RWPE2 (cell line): ENCODE data around the gene SEPTIN2.
"Not testable (repeated sequence)": the region's sequence is repeated elsewhere in the genome, so short reads cannot be mapped to it uniquely, and the experiment has no call there.

Source experiments
- ATAC-seq: fragments of 200-7000 bp; cut with Tn5 transposase; 3 replicates; pipeline ENCODE4 v1.9.1; 2021; ENCODE audit warnings: low read depth
- DNase-seq: peaks from one replicate; pipeline ENCODE4 v3.0.0-alpha.2; 2020; ENCODE audit warnings: low spot score
- H3K27ac ChIP-seq: fragments of 450-650 bp; 2 replicates; pipeline ENCODE4 v1.5.1; 2017; ENCODE audit warnings: mild to moderate bottlenecking; ENCODE audit not compliant: poor library complexity, severe bottlenecking
- H3K27me3 ChIP-seq: fragments of 250-450 bp; sonication (Bioruptor Pico); 2 replicates; pipeline ENCODE4 v1.5.1; 2021; ENCODE audit warnings: mild to moderate bottlenecking, moderate library complexity; ENCODE audit not compliant: insufficient read depth, poor library complexity, severe bottlenecking
- H3K36me3 ChIP-seq: fragments of 250-450 bp; sonication (Bioruptor Pico); 2 replicates; pipeline ENCODE4 v1.5.1; 2020; ENCODE audit warnings: low read depth, mild to moderate bottlenecking, moderate library complexity
- H3K4me1 ChIP-seq: fragments of 250-450 bp; sonication (Bioruptor Pico); 2 replicates; pipeline ENCODE4 v1.5.1; 2021; ENCODE audit warnings: mild to moderate bottlenecking, moderate library complexity; ENCODE audit not compliant: insufficient read depth, poor library complexity, severe bottlenecking
- H3K4me3 ChIP-seq: fragments of 250-450 bp; sonication (Bioruptor Pico); 2 replicates; pipeline ENCODE4 v1.5.1; 2021; ENCODE audit warnings: mild to moderate bottlenecking, moderate library complexity; ENCODE audit not compliant: severe bottlenecking
- H3K9me3 ChIP-seq: fragments of 250-450 bp; sonication (Bioruptor Pico); 2 replicates; pipeline ENCODE4 v1.5.1; 2021; ENCODE audit warnings: mild to moderate bottlenecking, moderate library complexity; ENCODE audit not compliant: severe bottlenecking
- TF ChIP-seq, protein P1 (sequence below): fragments of 450-650 bp; IDR thresholded peaks from one replicate; pipeline ENCODE4 v1.5.1; 2017; ENCODE audit warnings: mild to moderate bottlenecking, moderate library complexity; ENCODE audit not compliant: poor library complexity, severe bottlenecking

The SEPTIN2 gene

DNA sequence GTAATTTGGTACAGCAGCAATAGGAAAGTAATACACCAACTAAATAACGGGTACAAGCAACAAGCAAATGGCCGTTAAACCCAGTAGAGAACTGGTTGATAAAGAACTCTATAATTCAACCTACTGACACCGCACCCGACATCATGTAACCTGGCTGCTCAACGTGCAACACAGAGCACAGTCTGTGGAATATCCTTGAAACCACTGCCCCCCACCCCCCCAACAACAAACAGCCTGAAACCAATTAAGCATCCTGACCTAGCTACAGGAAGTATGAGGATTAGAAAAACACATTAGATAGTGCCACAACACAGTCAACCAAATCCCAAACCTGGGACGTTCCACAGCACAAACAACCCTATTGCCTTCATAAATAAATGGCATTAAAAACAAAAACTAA is 23.7 kb upstream of the SEPTIN2 start:
- no peak for DNase-seq
- Histone ChIP-seq H3K36me3 (no peaks in the 10 kb centered on the region), H3K9me3 (no peaks in the 10 kb centered on the region), H3K27ac (no peak overlapping the region), H3K4me3 (no peak overlapping the region), H3K27me3 (no peaks in the 10 kb centered on the region), H3K4me1 (peaks cover 32% of the 10 kb centered on the region)
- TF ChIP-seq, protein P1, sequence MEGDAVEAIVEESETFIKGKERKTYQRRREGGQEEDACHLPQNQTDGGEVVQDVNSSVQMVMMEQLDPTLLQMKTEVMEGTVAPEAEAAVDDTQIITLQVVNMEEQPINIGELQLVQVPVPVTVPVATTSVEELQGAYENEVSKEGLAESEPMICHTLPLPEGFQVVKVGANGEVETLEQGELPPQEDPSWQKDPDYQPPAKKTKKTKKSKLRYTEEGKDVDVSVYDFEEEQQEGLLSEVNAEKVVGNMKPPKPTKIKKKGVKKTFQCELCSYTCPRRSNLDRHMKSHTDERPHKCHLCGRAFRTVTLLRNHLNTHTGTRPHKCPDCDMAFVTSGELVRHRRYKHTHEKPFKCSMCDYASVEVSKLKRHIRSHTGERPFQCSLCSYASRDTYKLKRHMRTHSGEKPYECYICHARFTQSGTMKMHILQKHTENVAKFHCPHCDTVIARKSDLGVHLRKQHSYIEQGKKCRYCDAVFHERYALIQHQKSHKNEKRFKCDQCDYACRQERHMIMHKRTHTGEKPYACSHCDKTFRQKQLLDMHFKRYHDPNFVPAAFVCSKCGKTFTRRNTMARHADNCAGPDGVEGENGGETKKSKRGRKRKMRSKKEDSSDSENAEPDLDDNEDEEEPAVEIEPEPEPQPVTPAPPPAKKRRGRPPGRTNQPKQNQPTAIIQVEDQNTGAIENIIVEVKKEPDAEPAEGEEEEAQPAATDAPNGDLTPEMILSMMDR, result no peak
- no peak for ATAC-seq

DNA sequence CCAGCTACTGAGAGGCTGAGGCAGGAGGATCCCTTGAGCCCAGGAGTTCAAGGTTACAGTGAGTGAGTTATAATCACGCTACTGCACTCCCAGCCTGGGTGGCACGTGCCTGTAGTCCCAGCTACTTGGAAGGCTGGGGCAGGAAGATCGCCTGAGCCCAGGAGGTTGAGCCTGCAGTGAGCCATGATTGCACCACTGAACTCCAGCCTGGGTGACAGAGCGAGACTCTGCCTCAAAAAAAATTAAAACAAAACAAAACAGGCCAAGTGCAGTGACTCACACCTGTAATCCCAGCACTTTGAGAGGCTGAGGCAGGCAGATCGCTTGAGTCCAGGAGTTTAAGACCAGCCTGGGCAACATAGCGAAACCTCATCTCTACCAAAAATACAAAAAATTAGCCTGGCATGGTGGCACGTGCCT is 22.3 kb upstream of the SEPTIN2 start:
- H3K4me1 ChIP-seq, result peaks cover 18% of the 10 kb centered on the region
- not testable (repeated sequence) for H3K4me3 ChIP-seq, H3K9me3 ChIP-seq, H3K27me3 ChIP-seq, DNase-seq, H3K36me3 ChIP-seq
- peak; percentile 91 for ATAC-seq
- peak overlapping the region; percentile 11 for H3K27ac ChIP-seq

DNA sequence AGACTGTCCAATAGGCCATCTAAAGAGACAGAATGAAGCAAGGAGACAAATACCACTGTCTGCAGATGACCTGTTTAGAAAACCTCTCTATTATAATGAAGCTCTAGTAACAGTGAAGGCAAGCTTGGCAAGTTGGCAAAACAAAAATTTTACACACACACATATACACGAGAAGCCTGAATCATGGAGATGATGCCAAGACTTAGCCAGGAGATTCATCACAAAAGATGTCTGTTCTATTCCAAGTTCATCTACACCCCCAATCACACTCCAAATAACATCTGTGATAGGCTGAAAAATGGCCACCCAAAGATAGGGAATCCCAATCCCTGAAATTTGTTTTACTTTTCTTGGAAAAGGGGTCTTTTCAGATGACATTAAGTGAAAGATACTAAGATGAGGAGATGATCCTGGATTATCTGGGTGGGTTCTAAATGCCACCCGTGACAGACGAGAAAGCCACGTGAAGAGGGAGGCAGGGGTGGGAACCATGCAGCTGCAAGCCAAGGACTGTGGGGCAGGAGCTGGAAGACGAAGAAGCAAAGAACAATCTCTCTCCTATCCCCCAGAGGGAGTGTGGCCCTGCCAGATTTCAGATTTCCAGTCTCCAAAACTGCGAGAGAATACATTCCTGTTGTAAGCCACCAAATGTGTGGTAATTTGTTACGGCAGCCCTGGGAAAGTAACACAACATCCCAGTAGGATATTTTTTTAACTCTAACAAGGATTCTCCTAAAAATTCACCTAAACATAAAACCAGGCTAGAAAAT is 20.2 kb upstream of the SEPTIN2 start:
- TF ChIP-seq, protein P1, result no peak
- Histone ChIP-seq H3K9me3 (no peaks in the 10 kb centered on the region), H3K4me3 (no peak overlapping the region), H3K27ac (no peak overlapping the region), H3K4me1 (peaks cover 7% of the 10 kb centered on the region), H3K36me3 (peaks cover 12% of the 10 kb centered on the region), H3K27me3 (no peaks in the 10 kb centered on the region)
- no peak for ATAC-seq
- no peak for DNase-seq

DNA sequence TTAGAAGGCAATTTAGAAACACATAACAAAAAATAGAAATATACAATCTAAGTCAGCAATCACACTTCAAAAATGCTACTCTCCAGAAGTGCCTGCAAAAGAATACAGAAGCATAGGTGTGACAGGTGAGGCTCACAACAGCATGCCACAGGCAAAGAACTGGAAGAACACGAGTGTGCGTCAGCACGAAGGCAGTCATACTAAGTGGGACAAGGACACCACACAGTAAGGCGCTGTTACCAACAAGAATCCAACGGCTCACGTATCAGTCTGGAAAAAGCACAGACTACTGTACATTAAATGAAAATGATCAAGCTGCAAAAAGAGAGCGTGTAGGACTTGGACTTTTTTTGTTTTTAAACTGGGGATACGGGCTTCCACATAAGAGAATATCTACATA is 19.0 kb upstream of the SEPTIN2 start:
- H3K36me3 ChIP-seq, result peaks cover 12% of the 10 kb centered on the region
- TF ChIP-seq, protein P1, result no peak
- H3K27ac ChIP-seq, result no peak overlapping the region
- no peaks in the 10 kb centered on the region for H3K27me3 ChIP-seq
- ATAC-seq (no peak), DNase-seq (no peak)
- H3K4me1 ChIP-seq, result peaks cover 7% of the 10 kb centered on the region
- no peaks in the 10 kb centered on the region for H3K9me3 ChIP-seq
- H3K4me3 ChIP-seq, result no peak overlapping the region

DNA sequence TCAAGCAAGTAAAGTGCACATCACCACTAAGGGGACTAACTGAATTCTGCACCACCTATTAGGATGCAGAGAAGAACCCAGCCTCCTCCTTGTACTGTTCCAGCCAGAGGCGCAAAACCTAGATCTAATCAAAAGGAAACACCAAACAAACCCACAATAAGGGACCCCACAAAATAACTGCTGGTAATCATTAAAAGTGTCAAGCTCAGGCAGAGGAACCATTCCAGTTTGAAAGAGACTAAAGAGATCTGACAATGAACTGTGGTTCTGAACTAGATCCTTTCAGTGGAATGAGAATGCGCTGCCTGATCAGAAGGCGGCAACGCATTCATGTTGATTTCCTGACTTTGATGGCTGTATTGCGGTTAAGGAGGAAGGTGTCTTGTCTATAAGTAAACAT is 17.1 kb upstream of the SEPTIN2 start:
- no peaks in the 10 kb centered on the region for H3K4me1 ChIP-seq
- no peaks in the 10 kb centered on the region for H3K27me3 ChIP-seq
- no peaks in the 10 kb centered on the region for H3K9me3 ChIP-seq
- no peak overlapping the region for H3K4me3 ChIP-seq
- peaks cover 12% of the 10 kb centered on the region for H3K36me3 ChIP-seq
- no peak overlapping the region for H3K27ac ChIP-seq
- no peak for DNase-seq
- no peak for ATAC-seq
- TF ChIP-seq, protein P1, result no peak
